Astrocyte of the hippocampus (primary cell): Measurements from ENCODE around the gene ADCY5.

Experiments
- DNase-seq: peaks from one replicate; pipeline ENCODE4 v3.0.0; 2011; ENCODE audit warnings: low read depth, low spot score

ADCY5 gene

GRCh38 chr3:123301331-123302184 is 147.3 kb downstream of the ADCY5 start:
- DNase-seq: no peak

- DNase-seq: no peak
Observed at GRCh38 chr3:123300583-123300982, 148.3 kb downstream of the ADCY5 start.

GRCh38 chr3:123300056-123300455 is 148.8 kb downstream of the ADCY5 start:
- DNase-seq: no peak

- no peak for DNase-seq
Observed at GRCh38 chr3:123299581-123299980, 149.3 kb downstream of the ADCY5 start.

GRCh38 chr3:123298903-123299302 is 150.0 kb downstream of the ADCY5 start:
- no peak for DNase-seq

GRCh38 chr3:123297627-123297899 is 151.3 kb downstream of the ADCY5 start:
- no peak for DNase-seq

GRCh38 chr3:123296836-123297626 is 151.9 kb downstream of the ADCY5 start:
- no peak for DNase-seq

- no peak for DNase-seq
Observed at GRCh38 chr3:123296261-123296660, 152.6 kb downstream of the ADCY5 start.

GRCh38 chr3:123295901-123296250 is 153.0 kb downstream of the ADCY5 start:
- no peak for DNase-seq

- no peak for DNase-seq
Observed at GRCh38 chr3:123295171-123295900, 153.6 kb downstream of the ADCY5 start.

- no peak for DNase-seq
Observed at GRCh38 chr3:123294296-123294938, 154.5 kb downstream of the ADCY5 start.

GRCh38 chr3:123292321-123293310 is 156.3 kb downstream of the ADCY5 start:
- DNase-seq: no peak

- DNase-seq: no peak
Observed at GRCh38 chr3:123291404-123291803, 157.5 kb downstream of the ADCY5 start.

GRCh38 chr3:123290962-123291361 is 157.9 kb downstream of the ADCY5 start:
- no peak for DNase-seq

GRCh38 chr3:123290107-123290930 is 158.6 kb downstream of the ADCY5 start:
- DNase-seq: no peak

GRCh38 chr3:123289391-123290106 is 159.3 kb downstream of the ADCY5 start:
- no peak for DNase-seq

GRCh38 chr3:123287962-123288302 is 161.0 kb downstream of the ADCY5 start:
- DNase-seq: no peak

- no peak for DNase-seq
Observed at GRCh38 chr3:123287051-123287961, 161.6 kb downstream of the ADCY5 start.
